Retina (tissue), 1 donor: Measurements from ENCODE around the gene EOMES.
A peak's percentile ranks its signal among the peaks of the same experiment; 100 is the strongest.

Experiments used
- DNase-seq: peaks from one replicate; pipeline ENCODE4 v3.0.0-alpha.2; 2016

The EOMES gene

DNA sequence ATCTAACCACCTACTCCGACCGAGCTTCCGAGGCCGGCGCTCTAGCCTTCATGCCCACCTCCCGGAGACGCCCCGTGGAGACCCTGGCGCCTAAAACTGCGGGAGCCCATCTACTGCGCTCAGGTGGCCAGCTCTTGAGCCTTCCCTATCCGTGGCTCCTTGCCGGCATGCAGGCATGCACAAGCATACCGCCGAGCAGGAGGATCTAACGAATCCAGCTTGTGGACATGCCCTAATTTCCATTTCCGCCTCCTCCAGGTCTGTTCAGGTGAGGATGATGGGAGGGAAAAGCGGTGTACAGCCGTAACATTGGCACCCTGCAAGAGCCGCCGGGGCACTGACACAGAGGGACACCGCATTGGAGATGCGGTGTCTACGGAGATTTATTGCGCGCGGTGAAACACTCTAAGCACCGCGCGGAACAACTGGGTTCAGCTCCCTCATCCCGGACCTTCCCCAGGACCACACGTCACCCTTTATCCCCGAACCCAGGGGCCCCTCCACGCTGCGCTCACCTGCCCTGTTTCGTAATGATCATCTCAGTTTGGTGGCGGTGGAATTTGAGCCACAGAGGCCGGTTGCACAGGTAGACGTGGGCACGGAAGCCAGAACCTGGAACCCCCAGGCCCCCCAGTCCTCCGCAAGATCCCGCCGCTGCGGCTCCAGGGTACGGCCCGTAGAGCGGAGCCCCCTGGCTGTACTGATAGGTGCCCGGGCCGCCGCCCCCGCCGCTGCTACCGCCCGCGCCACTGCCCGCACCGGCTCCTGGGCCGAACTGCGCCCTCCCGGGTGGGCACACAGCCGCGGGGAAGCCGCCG is 1.0 kb downstream of the EOMES start:
- peak; percentile 76 for DNase-seq

DNA sequence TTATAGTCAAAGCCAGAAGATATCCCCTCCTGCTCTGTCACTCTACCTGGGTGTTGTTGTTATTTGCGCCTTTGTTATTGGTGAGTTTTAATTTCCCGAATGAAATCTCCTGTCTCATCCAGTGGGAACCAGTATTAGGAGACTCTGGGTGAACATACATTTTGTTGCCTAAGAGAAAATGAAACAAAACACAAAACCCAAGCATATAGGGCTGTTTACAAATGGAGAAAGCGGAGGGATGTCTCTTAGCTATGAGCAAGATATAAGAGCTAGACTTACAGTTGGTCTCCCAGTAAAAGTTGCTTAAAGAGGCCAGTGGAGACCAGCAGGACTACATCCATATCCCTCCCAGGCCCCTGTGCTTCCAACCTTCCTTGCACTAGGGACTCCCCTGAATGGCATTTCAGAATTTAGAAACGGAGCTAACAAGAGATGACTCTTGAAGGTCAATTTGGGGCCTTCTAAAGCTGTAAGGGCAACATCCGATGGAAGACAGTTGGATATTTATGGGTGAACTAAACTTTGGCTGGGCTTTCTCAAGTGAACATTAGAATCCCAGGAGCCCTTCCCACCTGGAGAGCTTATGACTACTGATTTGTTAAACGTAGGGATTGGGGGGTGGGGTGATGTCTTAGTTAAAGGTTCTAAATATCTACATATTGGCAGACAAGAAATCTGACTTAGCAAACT is 2.7 kb downstream of the EOMES start:
- DNase-seq: peak; percentile 36

DNA sequence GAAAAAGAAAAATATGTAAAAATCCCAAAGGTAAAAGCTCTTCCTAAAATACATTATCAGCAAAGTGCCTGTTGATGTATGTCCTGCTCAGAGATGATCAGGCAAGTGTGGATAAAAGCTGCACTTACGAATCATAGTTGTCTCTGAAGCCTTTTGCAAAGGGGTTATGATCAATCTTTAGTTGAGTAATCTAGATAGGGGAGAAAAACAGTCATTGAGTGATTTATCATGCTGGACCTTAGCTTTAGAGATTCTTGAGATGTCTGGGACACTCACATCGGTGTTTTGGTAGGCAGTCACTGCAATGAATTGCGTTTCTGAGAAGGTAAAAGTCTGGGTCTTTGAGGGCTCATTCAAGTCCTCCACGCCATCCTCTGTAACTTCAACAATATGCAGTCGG is 3.7 kb downstream of the EOMES start:
- peak; percentile 26 for DNase-seq

DNA sequence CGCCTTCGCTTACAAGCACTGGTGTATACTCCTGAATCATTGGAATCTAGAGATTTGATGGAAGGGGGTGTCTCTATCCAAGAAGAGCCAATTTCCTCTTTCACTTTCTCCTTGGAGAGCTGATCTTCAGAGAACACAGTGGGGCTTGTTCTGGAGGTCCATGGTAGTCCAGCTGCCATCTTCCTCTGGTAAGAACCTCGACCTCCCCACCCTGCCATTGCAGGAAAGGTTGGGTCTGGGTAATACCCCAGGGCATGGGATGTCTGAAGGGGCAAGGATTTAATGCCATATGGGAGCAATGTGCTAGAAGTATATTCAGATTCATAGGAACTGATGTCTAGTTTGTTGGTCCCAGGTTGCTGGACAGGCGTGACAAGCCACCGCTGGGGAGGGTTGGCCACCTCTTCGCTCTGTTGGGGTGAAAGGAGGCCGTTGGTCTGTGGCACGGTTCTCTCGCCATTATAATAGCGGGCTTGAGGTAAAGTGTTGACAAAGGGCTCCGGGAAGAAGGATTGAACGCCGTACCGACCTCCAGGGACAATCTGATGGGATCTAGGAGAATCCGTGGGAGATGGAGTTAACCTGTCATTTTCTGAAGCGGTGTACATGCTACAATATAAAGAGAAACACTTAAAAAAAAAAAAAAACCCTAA is 4.8 kb downstream of the EOMES start:
- DNase-seq: peak; percentile 20

DNA sequence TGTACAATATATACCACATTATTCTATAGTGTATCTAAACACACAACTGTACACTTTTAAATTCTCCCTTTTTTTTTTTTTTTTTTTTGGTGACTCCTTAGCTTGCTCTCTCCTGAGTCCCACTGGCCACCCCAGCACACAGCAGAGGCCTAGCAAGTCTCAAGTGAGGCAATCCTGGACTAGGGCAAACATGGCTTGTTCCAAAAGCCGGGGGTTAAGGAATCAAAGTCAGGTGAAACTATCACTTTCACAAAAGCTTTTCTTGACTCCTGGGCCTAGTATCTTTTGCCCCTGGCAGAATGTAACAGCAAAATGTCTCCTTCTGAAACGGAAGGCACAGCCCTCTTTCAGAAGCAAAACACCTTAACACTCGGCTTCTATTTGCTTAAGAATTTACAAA is 5.8 kb downstream of the EOMES start:
- peak; percentile 11 for DNase-seq

DNA sequence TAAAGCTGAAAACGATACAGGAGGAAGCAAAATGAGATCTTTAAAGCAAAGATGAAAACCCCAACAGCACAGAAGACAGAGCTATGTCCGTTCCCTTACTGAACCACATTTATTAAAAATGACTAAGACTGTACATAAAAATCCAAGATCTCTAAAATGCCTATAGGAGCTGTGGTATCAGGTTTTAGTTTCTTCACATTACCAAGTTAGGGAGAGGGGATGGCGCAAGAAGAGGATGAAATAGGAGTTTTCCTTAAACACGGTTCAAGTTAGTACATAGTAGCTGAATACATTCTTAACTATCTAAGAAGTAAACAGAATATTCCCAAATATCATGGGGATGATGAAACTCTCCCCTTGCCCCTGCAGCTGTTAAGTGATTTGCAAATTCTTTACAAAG is 6.3 kb downstream of the EOMES start:
- peak; percentile 11 for DNase-seq

DNA sequence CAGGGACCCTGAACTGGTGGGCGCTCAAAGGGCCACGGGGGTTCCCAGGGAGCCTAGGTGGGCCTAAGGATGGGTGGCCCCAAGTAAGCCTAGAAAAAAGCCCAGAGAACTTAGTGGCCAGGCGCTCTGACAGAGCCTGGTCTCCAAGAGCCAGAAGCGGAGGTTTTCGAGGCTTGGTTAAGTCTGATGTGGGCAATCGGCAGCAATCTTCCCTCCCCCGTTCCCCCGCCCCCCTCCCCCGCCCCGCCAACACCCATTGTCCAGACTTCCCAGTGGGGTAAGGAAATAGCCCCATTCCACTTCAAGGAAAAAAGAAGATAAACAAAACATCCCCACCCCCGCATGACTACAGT is 6.7 kb downstream of the EOMES start:
- DNase-seq: no peak

DNA sequence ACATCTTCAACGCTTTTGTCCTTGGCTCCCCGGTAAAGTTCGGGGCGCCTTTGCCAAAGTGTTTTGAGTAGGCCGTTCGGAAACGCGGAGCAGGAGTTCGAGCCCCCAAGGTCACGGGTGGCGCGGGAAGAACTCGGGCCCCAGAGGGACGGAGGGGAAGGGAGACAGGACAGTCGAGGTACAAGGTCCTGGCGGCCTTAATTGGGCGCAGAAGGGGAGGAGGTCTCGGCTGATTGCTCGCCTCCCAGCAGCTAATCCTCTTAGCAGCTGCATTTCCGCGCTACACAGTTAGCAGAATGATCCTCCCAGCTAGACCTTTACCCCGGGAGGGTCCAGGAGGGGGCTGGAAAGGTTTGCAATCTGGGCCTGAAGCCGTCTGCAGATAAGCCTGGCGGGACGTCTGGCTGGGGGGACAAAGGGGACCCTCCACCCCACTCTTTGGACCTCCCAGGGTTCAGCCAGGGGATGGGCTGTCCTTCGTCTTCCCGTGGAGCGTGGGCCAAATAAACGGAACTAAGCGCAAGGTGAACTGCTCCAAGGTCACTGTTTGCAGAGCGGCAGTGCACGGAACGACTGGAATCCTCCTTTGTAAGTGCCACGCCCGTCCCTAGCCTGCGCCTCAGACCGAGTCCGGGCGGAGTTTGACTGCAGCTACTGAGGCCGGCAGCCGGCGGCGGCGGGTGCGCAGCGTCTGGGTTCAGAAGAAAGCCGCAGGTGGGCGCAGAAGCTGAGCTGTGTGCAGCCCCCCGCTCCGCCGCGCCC is 7.2 kb downstream of the EOMES start:
- peak; percentile 79 for DNase-seq

DNA sequence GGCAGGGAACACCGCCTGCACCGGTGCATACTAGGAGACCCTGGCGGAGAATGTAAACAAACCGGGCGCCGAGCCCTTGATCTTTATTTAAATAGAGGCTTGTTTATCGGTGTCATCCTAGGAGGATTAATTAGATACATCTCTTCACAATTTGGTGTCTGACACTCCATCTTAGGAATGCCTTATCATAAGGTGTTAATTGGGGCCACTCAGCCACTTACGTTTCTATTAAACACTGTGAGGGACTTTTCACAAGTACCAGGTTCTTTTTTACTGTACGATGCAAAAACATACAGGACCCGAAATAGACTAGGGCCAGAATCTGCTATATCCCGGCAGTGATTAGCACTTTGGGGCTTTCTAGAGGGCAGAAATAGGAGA is 8.0 kb downstream of the EOMES start:
- DNase-seq: peak; percentile 60

DNA sequence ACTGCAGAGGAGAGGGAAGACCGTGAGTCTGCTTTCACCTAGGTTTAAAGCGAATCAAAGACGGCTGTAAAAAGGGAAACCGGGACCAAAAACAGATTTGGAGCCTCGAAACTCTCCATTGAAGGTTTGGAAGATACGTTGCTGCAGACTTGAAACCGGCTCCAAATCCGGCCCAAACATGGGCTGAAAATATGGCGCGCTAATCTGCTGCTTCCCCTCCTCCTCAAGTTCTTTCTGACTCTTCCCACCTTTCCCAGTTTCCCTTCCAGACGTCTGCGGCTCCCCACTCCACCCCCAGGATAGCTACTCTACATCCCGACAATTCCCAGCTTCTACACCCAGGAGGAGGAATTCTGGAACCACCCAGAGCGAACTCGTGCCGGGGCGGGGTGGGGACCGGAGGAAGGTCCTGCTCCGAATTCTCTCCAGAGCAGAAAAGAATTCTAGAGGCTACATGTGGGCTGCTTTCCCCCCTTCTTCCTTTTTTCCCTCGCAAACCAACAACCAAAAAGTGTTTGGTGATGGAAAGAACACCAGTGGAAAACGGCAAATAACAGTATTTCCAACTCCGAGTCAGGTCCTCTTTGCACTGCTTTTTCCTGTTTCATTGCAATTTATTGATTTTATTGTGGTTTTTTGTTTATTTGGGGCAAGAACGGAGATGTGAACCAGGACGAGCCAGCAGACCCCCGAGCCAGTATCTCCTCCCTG is 8.5 kb downstream of the EOMES start:
- DNase-seq: peak; percentile 69

DNA sequence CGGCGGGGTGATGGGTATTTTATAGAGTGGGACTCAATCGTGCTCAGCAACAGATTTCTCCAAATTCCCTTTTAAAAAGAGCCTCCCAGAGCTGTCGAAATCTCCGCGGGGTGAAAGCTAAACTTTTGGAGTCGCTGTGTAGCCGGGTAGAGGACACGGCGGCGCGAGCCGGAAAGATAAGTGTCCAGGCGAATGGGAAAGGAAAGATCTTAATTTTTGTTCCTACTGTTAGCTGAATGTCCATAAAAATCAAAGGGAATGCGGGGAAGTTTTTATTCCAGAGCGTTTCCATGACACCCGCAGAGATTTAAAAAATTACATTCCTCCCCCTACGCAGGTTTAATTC is 9.1 kb downstream of the EOMES start:
- no peak for DNase-seq

DNA sequence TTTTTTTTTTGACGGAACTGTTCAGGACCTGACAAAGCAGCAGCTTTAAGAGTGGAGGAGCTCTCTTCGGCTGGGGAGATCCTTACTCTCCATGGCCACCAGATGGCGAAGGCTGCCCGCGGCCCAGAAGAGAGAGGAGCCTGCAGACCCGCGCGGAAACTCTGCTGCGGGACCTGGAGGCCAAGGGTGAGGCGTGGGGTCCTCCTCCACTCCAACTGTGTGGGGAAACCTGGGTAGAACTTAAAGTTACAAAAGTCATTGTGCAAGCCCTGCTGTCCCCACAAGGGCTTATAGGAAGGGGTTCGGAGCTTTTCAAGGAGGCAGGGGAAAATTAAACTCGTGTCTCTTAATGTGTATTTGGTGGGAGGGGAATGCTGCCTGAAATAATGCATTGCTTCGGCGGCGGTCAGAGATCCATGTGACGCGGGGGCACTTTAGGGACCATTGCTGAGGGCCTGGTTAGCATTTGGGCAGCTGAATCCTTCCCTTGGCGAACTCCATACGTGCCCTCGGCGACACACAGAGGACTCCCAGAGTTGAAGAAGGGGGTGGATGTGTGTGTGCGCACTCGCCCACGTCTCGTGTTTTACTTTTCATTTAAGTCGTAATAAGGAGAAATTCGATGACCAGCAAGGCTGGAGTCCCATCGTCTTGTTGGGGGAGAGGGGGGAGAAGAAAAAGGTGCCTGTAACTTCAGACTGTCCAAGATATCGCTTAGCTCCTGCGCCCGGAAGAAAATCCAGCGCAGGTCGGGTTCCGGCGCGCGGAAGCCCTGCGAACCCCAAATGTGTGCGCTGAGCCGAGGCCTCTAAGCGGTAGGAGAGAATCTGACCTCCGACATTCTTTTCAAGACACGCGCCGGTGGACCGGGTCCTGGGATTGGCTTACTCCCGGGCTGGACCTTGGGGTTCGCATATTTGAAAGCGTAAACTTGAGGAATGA is 9.7 kb downstream of the EOMES start:
- peak; percentile 88 for DNase-seq

DNA sequence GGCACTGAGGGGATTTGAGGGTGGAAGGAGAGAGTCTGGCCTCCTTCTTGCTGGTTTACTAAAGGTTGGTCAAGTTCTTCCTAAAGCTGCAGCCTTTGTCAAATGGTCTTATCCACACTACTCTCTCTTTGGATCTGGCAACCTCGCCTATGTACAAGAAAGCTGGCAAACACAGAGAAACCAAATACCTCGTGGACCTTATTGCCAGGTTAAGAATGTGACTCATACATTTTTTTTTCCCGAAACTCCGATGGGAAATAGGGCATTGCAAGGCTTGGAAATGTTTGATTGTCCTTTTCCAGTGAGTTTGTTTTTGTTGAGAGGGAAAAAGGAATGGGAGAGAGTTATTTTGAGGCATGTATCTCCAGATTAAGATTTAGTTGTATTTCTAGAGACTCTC is 13.9 kb downstream of the EOMES start:
- no peak for DNase-seq

DNA sequence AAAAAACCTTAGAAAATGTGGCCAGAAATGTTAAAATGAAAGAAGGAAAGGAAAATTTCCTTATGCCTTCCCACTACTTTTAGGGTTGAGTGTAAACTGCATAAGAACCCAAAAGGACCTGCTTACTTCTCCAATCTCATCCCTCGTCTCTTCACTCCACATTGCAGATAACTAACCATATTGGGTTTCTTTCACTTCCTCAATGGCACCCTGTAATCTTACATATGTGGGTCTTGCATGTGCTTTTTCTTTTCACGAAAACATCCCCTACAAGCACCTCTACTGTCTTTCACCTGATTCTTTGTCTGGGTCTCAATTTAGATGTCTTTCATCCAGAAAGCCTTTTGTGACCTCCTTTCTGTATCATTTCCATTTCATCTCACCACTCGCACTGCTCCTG is 23.1 kb downstream of the EOMES start:
- DNase-seq: no peak

DNA sequence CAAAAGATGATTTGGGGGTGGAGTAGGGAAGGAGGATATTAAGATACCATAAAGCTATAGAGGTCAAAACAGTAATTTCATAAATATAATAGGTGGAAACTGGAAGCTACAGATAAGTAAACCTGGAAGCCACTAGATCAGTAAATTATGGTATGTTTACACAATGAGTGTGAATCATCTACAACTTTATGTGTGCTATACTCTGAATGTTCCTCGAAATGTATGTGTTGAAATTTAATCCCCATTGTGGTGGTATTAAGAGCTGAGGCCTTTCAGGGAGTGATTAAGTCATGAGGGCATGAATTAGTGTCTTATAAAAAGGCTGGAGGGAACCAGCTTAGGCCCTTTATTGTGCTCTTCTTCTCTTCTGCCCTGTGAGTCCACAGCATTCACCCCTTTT is 25.2 kb downstream of the EOMES start:
- no peak for DNase-seq

DNA sequence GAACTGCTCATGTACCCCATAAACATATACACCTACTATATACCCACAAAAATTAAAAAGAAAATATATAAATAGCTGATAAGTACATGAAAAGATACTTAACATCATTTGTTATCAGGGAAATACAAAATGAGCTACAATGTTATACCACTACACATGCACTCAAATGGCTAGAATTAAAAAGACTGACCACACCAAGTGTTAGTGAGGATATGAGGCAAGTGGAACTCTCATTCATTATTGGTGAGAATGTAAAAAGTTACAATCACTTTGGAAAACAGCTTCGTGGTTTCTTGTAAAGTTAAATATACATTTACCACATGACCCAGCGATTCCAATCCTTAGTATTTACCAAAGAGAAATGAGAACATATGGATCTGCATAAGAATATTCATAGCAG is 26.5 kb downstream of the EOMES start:
- DNase-seq: no peak

DNA sequence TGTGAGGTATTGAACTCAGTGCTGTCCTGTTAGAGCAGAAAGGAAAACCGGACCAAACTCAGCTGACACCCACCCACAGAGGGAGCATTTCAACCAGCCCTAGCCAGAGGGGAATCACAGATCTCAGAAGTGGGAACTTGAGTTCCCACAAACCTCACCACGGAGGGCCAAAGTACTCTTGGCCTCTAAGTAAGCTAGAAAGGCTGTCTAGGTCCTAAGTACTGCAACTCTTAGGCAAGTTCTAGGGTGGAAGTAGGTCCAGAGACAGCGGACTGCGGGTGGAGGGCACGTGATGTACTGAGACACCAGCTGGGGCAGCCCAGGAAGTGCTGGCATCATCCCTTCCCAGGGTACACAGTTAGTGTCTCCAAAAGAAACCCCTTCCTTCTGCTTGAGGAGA is 34.1 kb downstream of the EOMES start:
- no peak for DNase-seq

DNA sequence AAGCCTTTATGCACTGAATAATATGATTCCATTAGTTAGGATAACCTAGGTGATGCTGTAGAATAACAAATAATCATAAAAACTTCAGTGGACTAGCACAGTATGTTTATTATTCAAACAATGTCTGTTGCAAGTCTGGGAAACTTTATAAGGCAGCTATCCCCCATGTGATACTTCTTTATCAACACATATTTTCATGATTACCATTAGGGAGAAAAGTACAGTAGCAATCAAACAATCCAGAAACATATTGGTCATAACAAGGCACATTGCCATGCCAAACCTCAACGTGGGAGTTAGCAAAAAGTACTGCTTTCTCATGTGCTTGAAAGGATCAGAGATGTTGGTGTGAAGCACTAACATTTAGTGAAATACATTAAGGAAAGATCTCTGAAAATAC is 35.5 kb downstream of the EOMES start:
- no peak for DNase-seq

DNA sequence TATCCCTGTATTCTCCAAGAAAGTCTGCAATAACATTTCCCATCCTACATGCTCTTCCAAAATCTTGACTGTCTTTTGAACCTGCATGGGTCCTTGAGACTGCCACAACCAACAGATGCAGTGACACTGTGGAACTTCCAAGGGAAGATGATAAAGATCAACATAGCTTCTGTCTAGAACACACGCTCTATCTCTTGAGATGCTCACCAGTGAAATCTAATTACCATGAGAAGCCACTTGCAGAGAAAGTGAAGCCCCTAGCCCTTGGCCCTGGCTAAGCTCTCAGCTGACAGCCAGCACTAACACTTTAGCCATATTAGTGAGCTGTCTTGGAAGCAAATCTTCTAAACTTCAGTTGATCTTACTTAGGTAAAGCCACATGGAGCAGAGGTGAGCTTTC is 36.6 kb downstream of the EOMES start:
- DNase-seq: no peak

DNA sequence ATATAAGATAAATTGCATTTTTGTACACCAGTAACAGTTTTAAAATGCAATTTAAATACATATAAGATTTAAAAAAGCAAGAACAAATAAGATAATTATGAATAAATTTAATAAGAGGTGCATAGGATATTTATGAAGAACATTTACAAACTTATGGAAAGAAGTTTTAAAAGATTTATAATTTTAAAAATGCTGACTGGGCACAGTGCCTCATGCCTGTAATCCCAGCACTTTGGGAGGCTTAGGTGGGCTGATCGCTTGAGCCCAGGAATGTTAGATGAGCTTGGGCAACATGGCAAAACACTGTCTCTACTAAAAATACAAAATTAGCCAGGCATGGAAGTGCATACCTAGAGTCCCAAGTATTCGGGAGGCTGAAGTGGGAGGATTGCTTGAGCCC is 37.8 kb downstream of the EOMES start:
- no peak for DNase-seq

DNA sequence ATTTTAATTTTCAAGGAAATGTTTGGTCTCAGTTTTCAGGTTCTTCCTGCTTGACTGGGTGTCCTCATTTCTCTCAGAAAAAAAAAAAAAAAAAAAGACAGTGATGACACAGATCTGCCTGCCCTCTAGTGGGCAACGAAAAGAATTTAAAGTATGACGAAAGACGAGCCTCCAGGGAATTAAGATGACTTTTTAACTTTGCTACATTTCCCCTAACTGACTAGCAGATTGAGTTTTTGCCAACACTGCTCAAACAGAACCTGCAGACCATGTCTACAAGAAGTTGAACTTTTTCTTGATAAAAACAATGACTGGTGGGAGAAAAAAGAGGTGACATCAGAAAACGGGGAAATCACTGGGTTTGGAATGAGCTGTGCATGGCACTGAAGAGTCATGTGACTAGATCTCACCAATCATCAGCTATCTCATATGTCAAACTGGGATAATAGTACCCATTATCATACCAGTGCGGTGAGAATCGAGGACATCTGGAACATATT is 40.8 kb downstream of the EOMES start:
- DNase-seq: peak; percentile 77
